ENCODE measurements around the gene TCAF1. TPM values are rescaled to one million over a fixed set of nuclear protein-coding genes. Genes with fewer than 3 reads are reported as not detected.

Gene TCAF1
- total RNA-seq, 1 experiment from 2014 or later, result 1.0 TPM

DNA sequence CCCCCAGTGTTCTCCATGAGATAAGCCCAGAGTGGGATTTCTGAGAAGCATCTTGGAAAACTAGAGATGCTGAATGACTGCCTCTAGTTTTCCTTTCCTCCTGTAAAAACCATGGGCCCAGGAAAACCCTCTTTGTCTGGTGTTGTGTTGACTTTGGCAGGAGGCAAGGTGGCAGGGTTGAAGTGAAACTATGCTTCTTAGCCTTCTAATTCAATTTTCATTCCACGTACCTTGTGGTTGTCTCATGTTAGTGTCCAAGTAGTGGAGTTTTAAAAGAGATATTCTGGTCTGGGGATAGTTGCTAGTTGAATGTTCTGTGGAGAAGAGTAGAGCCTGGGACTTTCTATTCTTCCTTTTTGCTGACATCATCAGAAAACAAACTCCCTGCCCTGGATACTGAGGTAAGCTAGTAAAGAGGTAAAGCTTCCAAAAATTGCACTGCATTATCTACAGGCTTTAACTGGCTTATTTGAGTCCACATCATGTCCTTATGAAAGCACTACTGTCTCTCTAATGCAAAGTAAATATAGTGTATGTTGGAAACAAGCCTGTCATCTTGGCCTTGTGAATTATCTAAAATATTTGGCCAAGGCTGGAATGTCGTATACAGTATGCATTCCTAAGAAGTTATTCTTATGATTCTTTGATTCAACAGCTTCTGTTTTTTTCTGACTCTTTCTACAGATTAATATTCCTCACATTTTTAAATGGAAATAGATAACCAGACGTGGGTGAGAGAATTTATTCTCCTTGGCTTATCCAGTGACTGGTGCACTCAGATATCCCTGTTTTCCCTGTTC lies 32.8 kb upstream of the TCAF1 start, which contains the start of gene OR2F2:
Gene OR2F2 (plus strand): TSS at position 708 of the 800 bp plus-strand sequence. CDS start 0 bp downstream, at position 708.
- no peak for DNase-seq
- Histone ChIP-seq H2AFZ (ENCODE audit: low read length) (no peak within 1 kb of the TSS), H3K36me3 (ENCODE audit: insufficient read depth, low read length) (no peaks in the 10 kb centered on the region), H3K27me3 (ENCODE audit: low read length) (no peaks in the 10 kb centered on the region), H3K4me3 (ENCODE audit: low read length) (no peak within 1 kb of the TSS), H3K9me2 (replicated peaks; ENCODE audit: insufficient read depth, low read length) (no peaks in the 10 kb centered on the region), H3K4me1 (ENCODE audit: low read length) (no peaks in the 10 kb centered on the region), H3K9me3 (ENCODE audit: low read length) (no peaks in the 10 kb centered on the region), H3K9ac (ENCODE audit: low read length) (no peak within 1 kb of the TSS), H3K79me2 (ENCODE audit: low read length) (no peaks in the 10 kb centered on the region), H3K4me2 (ENCODE audit: low read depth, low read length, poor library complexity, severe bottlenecking) (no peak within 1 kb of the TSS), H4K20me1 (ENCODE audit: insufficient read depth, low read depth, low read length) (no peaks in the 10 kb centered on the region), H3K27ac (ENCODE audit: low read length) (no peak within 1 kb of the TSS)

DNA sequence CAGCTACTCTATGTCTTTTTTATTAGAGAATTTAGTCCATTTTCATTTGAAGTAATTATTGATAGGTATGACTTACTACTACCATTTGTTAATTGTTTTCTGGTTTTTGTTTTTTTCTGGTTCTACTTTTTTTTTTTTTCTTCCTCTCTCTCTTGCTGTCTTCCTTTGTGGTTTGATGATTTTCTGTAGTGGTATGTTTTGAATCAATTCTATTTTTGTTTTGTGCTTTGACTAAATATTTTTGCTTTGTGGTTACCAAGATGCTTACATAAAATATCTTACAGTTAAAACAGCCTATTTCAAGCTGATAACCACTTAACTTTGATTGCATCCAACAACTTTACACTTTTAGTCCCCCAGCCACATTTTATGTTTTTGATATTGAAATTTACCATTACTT lies 29.8 kb upstream of the TCAF1 start:
- no peaks in the 10 kb centered on the region for H3K9me3 ChIP-seq (ENCODE audit: low read length)
- no peaks in the 10 kb centered on the region for H3K27me3 ChIP-seq (ENCODE audit: low read length)
- no peak overlapping the region for H3K27ac ChIP-seq (ENCODE audit: low read length)
- no peak overlapping the region for H3K4me3 ChIP-seq (ENCODE audit: low read length)
- no peak overlapping the region for H3K4me2 ChIP-seq (ENCODE audit: low read depth, low read length, poor library complexity, severe bottlenecking)
- no peaks in the 10 kb centered on the region for H3K9me2 ChIP-seq (replicated peaks; ENCODE audit: insufficient read depth, low read length)
- no peak overlapping the region for H2AFZ ChIP-seq (ENCODE audit: low read length)
- H3K9ac ChIP-seq (ENCODE audit: low read length), result no peak overlapping the region
- no peaks in the 10 kb centered on the region for H3K4me1 ChIP-seq (ENCODE audit: low read length)
- H3K79me2 ChIP-seq (ENCODE audit: low read length), result no peaks in the 10 kb centered on the region
- DNase-seq, result no peak
- no peaks in the 10 kb centered on the region for H3K36me3 ChIP-seq (ENCODE audit: insufficient read depth, low read length)
- no peaks in the 10 kb centered on the region for H4K20me1 ChIP-seq (ENCODE audit: insufficient read depth, low read depth, low read length)

DNA sequence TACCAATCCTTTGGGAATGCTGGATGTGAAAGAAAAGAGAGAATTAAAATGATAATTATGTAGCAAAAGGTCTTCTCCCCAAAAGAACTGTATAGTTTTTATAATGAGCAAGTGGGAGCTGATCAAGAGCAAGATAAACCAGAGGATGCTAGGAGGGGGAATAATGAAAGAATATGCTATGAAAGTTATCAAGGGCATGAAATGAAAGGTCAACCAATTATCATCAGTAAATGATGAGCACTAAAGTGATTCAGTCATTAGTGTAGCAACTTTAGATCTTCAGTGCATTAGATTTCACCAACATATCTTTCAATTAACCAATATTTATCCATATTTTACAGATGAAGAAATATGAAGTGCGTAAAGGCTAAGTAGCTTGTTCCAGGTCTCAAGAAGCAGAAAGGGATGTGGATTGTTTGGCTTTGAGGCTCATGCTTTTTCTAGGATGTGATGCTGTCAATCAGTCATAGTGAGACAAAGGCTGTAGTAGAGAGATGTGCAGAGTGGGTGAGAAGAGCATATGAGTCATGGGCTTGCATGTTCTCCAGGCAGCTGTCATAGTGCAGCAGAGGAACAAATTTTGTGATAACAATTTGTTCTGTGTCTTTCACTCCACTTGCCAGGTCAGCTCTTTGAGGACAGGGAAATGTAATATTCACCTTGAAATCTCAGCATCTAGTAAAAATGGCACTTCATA lies 27.4 kb upstream of the TCAF1 start:
- no peak overlapping the region for H3K4me3 ChIP-seq (ENCODE audit: low read length)

DNA sequence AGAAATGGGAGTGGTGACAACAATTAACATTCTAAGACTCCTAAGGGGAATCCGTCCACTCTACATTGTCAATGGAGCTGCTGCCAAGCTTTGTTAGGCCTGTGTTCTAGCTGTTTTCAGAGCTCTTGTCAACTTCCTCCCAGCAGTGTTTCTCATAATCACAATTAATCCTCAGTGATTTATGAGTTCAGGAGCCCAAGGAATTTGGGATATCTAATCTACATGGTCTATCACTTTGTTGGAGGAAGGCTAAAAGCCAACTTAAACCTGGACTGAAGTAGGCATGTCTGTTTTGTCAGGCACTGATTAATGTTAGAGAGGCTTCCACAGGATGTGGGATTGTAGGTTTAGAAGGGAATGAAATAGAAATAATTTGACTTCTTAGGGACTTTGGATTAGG lies 22.9 kb upstream of the TCAF1 start:
- H3K27ac ChIP-seq (ENCODE audit: low read length), result no peak overlapping the region
- no peak for DNase-seq
- H3K4me1 ChIP-seq (ENCODE audit: low read length), result no peaks in the 10 kb centered on the region

More for the DNA sequence above, 27.4 kb upstream of the TCAF1 start:
- H3K4me2 ChIP-seq (ENCODE audit: low read depth, low read length, poor library complexity, severe bottlenecking), result no peak overlapping the region
- H3K9me3 ChIP-seq (ENCODE audit: low read length), result no peaks in the 10 kb centered on the region
- no peaks in the 10 kb centered on the region for H3K4me1 ChIP-seq (ENCODE audit: low read length)
- no peak for DNase-seq
- H3K9ac ChIP-seq (ENCODE audit: low read length), result no peak overlapping the region
- no peaks in the 10 kb centered on the region for H4K20me1 ChIP-seq (ENCODE audit: insufficient read depth, low read depth, low read length)
- no peaks in the 10 kb centered on the region for H3K79me2 ChIP-seq (ENCODE audit: low read length)
- H3K27ac ChIP-seq (ENCODE audit: low read length), result no peak overlapping the region
- H2AFZ ChIP-seq (ENCODE audit: low read length), result no peak overlapping the region
- no peaks in the 10 kb centered on the region for H3K9me2 ChIP-seq (replicated peaks; ENCODE audit: insufficient read depth, low read length)
- H3K27me3 ChIP-seq (ENCODE audit: low read length), result no peaks in the 10 kb centered on the region
- no peaks in the 10 kb centered on the region for H3K36me3 ChIP-seq (ENCODE audit: insufficient read depth, low read length)

DNA sequence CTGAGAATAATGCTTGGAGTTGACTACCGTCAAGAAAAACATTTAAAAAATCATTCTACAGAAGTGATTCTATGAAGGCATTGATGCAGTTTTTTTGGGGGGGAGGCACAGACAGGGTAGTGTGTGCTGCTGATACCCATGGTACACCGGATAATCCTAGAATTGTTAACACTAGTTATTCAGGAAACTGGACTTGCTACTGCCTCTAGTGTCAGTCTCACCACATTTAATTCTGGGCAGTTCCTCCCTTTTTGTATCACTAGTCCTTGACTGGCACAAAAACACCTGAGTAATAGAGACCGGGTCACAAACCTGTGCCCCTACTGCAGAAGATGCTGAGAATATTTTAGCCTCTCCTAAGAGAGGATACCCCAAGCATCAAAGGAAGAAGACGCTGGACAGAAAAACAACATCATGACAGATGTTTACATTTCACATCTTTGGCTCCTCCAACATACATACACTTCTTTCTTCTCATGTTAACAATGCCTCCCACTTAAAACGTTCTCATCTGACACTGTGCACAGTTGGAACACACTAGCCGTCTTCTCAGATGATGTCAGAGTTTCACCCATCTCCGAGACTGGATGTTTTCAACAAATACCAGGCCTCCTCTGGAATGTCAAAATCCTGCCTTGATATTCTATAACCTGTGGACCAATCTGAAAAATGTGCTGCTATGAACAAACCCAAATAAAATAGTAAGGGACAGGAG lies 13.1 kb upstream of the TCAF1 start:
- Histone ChIP-seq H3K79me2 (ENCODE audit: low read length) (no peaks in the 10 kb centered on the region), H4K20me1 (ENCODE audit: insufficient read depth, low read depth, low read length) (no peaks in the 10 kb centered on the region), H3K9ac (ENCODE audit: low read length) (no peak overlapping the region), H2AFZ (ENCODE audit: low read length) (no peak overlapping the region), H3K36me3 (ENCODE audit: insufficient read depth, low read length) (no peaks in the 10 kb centered on the region), H3K27ac (ENCODE audit: low read length) (no peak overlapping the region), H3K4me1 (ENCODE audit: low read length) (no peaks in the 10 kb centered on the region), H3K4me3 (ENCODE audit: low read length) (no peak overlapping the region), H3K9me3 (ENCODE audit: low read length) (no peaks in the 10 kb centered on the region), H3K27me3 (ENCODE audit: low read length) (no peaks in the 10 kb centered on the region), H3K4me2 (ENCODE audit: low read depth, low read length, poor library complexity, severe bottlenecking) (no peak overlapping the region), H3K9me2 (replicated peaks; ENCODE audit: insufficient read depth, low read length) (no peaks in the 10 kb centered on the region)
- no peak for DNase-seq

More for the DNA sequence above, 22.9 kb upstream of the TCAF1 start:
- no peak overlapping the region for H3K9ac ChIP-seq (ENCODE audit: low read length)
- no peaks in the 10 kb centered on the region for H3K9me3 ChIP-seq (ENCODE audit: low read length)
- H3K36me3 ChIP-seq (ENCODE audit: insufficient read depth, low read length), result no peaks in the 10 kb centered on the region
- no peak overlapping the region for H3K4me2 ChIP-seq (ENCODE audit: low read depth, low read length, poor library complexity, severe bottlenecking)
- no peaks in the 10 kb centered on the region for H3K27me3 ChIP-seq (ENCODE audit: low read length)
- no peaks in the 10 kb centered on the region for H3K9me2 ChIP-seq (replicated peaks; ENCODE audit: insufficient read depth, low read length)
- H3K79me2 ChIP-seq (ENCODE audit: low read length), result no peaks in the 10 kb centered on the region
- no peak overlapping the region for H2AFZ ChIP-seq (ENCODE audit: low read length)
- no peak overlapping the region for H3K4me3 ChIP-seq (ENCODE audit: low read length)
- no peaks in the 10 kb centered on the region for H4K20me1 ChIP-seq (ENCODE audit: insufficient read depth, low read depth, low read length)

DNA sequence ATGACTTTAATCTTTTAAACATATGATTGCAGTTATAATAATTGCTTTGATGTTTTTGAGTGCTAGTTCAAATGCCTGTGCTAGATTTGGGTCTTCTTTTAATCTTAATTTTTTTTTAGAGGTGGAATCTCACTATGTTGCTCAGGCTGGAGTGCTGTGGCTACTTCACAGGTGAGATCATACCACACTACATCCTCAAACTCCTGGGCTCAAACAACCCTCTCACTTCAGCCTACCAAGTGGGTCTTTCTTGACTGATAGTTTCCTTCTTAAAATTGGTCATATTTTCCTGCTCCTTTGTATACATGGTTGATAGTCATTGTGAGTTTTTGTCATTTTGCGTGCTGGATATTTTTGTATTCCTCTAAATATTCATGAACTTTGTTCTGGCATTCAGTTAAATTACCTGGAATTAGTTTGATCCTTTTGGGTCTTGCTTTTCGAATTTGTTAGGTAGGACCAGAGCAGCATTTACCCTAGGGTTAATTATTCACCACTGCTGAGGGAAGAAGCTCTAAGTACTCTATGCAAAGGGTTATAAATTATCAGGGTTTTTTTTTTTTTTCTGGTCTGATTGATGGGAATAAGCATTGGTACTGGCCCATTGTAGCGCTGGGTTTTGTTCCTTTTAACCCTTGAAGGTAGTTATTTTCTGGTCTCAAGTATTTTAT lies 12.1 kb upstream of the TCAF1 start:
- no peaks in the 10 kb centered on the region for H4K20me1 ChIP-seq (ENCODE audit: insufficient read depth, low read depth, low read length)
- no peak overlapping the region for H2AFZ ChIP-seq (ENCODE audit: low read length)
- H3K9me3 ChIP-seq (ENCODE audit: low read length), result no peaks in the 10 kb centered on the region
- no peaks in the 10 kb centered on the region for H3K27me3 ChIP-seq (ENCODE audit: low read length)
- no peaks in the 10 kb centered on the region for H3K79me2 ChIP-seq (ENCODE audit: low read length)
- no peaks in the 10 kb centered on the region for H3K4me1 ChIP-seq (ENCODE audit: low read length)
- H3K9me2 ChIP-seq (replicated peaks; ENCODE audit: insufficient read depth, low read length), result no peaks in the 10 kb centered on the region
- DNase-seq, result no peak
- H3K9ac ChIP-seq (ENCODE audit: low read length), result no peak overlapping the region
- H3K27ac ChIP-seq (ENCODE audit: low read length), result no peak overlapping the region
- H3K4me2 ChIP-seq (ENCODE audit: low read depth, low read length, poor library complexity, severe bottlenecking), result no peak overlapping the region
- H3K4me3 ChIP-seq (ENCODE audit: low read length), result no peak overlapping the region
- H3K36me3 ChIP-seq (ENCODE audit: insufficient read depth, low read length), result no peaks in the 10 kb centered on the region

DNA sequence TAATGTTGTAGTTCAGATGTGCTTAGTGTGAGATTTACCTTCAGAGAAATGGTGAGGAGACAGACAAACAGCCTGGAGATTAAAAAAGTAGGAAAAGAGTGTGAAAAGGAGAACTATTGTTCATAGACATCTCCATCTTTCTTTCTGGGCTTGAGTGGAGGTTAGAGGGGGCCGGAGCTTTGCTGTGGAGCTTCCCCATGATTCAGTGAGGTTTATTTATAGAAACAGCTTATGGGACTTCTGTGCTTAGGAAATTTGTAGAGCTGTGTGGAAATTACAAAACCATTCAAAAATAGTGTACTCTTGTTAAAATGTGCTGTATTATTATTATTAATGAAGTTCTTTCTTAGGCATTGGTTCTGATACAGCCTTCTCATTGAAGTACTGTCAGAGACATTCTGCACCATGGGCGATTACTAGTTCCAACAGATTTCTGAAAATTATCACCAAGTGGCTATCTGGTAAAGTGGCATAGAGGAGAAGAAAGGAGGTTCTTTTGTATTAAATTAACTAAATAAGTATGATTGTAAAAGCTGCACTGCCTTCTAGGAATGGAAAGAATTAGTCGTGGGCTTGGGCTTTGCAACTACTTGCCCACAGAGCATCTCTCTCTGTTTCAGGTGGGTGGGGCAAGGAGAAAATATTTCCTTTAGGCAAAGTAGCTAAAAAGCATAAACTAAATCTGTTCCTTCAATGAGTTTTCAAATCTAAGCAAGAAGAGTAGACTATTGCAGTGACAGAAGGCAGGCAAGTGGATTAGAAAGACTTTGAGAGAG lies 8.7 kb upstream of the TCAF1 start:
- Histone ChIP-seq H3K9me3 (ENCODE audit: low read length) (no peaks in the 10 kb centered on the region), H3K9me2 (replicated peaks; ENCODE audit: insufficient read depth, low read length) (no peaks in the 10 kb centered on the region), H3K4me1 (ENCODE audit: low read length) (no peaks in the 10 kb centered on the region), H3K4me2 (ENCODE audit: low read depth, low read length, poor library complexity, severe bottlenecking) (no peak overlapping the region), H4K20me1 (ENCODE audit: insufficient read depth, low read depth, low read length) (no peaks in the 10 kb centered on the region), H3K4me3 (ENCODE audit: low read length) (no peak overlapping the region), H3K27ac (ENCODE audit: low read length) (no peak overlapping the region), H2AFZ (ENCODE audit: low read length) (no peak overlapping the region), H3K36me3 (ENCODE audit: insufficient read depth, low read length) (no peaks in the 10 kb centered on the region), H3K27me3 (ENCODE audit: low read length) (no peaks in the 10 kb centered on the region), H3K79me2 (ENCODE audit: low read length) (no peaks in the 10 kb centered on the region), H3K9ac (ENCODE audit: low read length) (no peak overlapping the region)
- DNase-seq, result no peak

Data from Karpas-422 (cell line).